HG03558 (cell line): ENCODE results near the gene TCEA2.

Experiments used
- ATAC-seq: cut with Tn5 transposase; IDR thresholded peaks from one replicate; pipeline ENCODE4 v1.9.1; 2021; ENCODE audit warnings: moderate number of reproducible peaks; ENCODE audit not compliant: unreplicated experiment; ENCODE audit errors: extremely low read depth

The TCEA2 gene

GRCh38 chr20:64062596-64063388 is at the start of gene TCEA2:
Gene TCEA2, plus strand, starts transcription at chr20:64063198. Its CDS starts 115 bp downstream, at chr20:64063313.
- peak; percentile 67 for ATAC-seq

GRCh38 chr20:64015635-64016034 is 47.4 kb upstream of the TCEA2 start:
- no peak for ATAC-seq

- ATAC-seq: no peak
These were observed 41.6 kb upstream of the TCEA2 start for GRCh38 chr20:64021124-64021975.

- no peak for ATAC-seq
These were observed 40.2 kb upstream of the TCEA2 start for GRCh38 chr20:64022671-64023360.

GRCh38 chr20:64023361-64024140 is 39.4 kb upstream of the TCEA2 start:
- ATAC-seq: no peak

GRCh38 chr20:64024141-64024990 is 38.6 kb upstream of the TCEA2 start:
- no peak for ATAC-seq

GRCh38 chr20:64025101-64025825 is 37.7 kb upstream of the TCEA2 start:
- no peak for ATAC-seq

GRCh38 chr20:64025826-64026412 is 37.1 kb upstream of the TCEA2 start:
- no peak for ATAC-seq

- no peak for ATAC-seq
These were observed 34.9 kb upstream of the TCEA2 start for GRCh38 chr20:64027981-64028685.

GRCh38 chr20:64029293-64030117 is 33.5 kb upstream of the TCEA2 start:
- no peak for ATAC-seq

- ATAC-seq: no peak
These were observed 32.4 kb upstream of the TCEA2 start for GRCh38 chr20:64030371-64031134.

GRCh38 chr20:64031822-64032314 is 31.1 kb upstream of the TCEA2 start:
- ATAC-seq: no peak

- no peak for ATAC-seq
These were observed 30.0 kb upstream of the TCEA2 start for GRCh38 chr20:64032706-64033624.

- no peak for ATAC-seq
These were observed 29.0 kb upstream of the TCEA2 start for GRCh38 chr20:64033981-64034493.
